Neural cell (in vitro differentiated cells): ENCODE data around the gene DPP6.
"Not testable (repeated sequence)": the region's sequence is repeated elsewhere in the genome, so short reads cannot be mapped to it uniquely, and the experiment has no call there.

Source experiments
- CTCF ChIP-seq: fragments of 450-650 bp; IDR thresholded peaks from 2 replicates; pipeline ENCODE4 v1.5.1; 2014; ENCODE audit warnings: antibody characterized with exemption, mild to moderate bottlenecking, moderate library complexity; ENCODE audit not compliant: poor library complexity, severe bottlenecking
- EP300 ChIP-seq: fragments of 450-650 bp; conservative IDR thresholded peaks from 2 replicates; pipeline ENCODE4 v1.6.1; 2014; ENCODE audit warnings: antibody characterized with exemption, mild to moderate bottlenecking, moderate library complexity; ENCODE audit not compliant: poor library complexity, severe bottlenecking
- RAD21 ChIP-seq: fragments of 450-650 bp; conservative IDR thresholded peaks from 2 replicates; pipeline ENCODE4 v1.6.1; 2014; ENCODE audit warnings: antibody characterized with exemption, mild to moderate bottlenecking, moderate library complexity

- TF ChIP-seq CTCF, RAD21, EP300: not testable (repeated sequence)
Measured at GRCh38 chr7:154095201-154095600, 43.0 kb downstream of the DPP6 start.
